GM12891 (cell line): ENCODE results near the gene SYCP3.
"Not testable (repeated sequence)": the region's sequence is repeated elsewhere in the genome, so short reads cannot be mapped to it uniquely, and the experiment has no call there.

ENCODE experiments used
- DNase-seq: peaks from one replicate; pipeline ENCODE4 v3.0.0; 2011; ENCODE audit warnings: low spot score; ENCODE audit not compliant: insufficient read length
- FAIRE-seq: peaks from 2 replicates; lab custom pipeline; 2011; peaks lifted over from hg19 to GRCh38; lab: Jason Lieb, UNC
- PAX5 ChIP-seq: IDR thresholded peaks from 2 replicates; pipeline ENCODE4 v1.6.1; 2011; ENCODE audit warnings: low read length, moderate library complexity, mild to moderate bottlenecking; ENCODE audit not compliant: insufficient read depth, severe bottlenecking
- POLR2A ChIP-seq: IDR thresholded peaks from 2 replicates; pipeline ENCODE4 v1.6.1; 2011; ENCODE audit warnings: low read depth, low read length, control low read depth
- POLR2AphosphoS5 ChIP-seq: IDR thresholded peaks from 2 replicates; pipeline ENCODE4 v1.6.1; 2011; ENCODE audit warnings: low read depth, low read length, control low read depth
- POU2F2 ChIP-seq: IDR thresholded peaks from 2 replicates; pipeline ENCODE4 v1.6.1; 2011; ENCODE audit warnings: low read depth, mild to moderate bottlenecking, control low read depth, low read length, moderate library complexity
- SPI1 ChIP-seq: IDR thresholded peaks from 2 replicates; pipeline ENCODE4 v1.6.1; 2011; ENCODE audit warnings: low read depth, low read length, control low read depth
- TAF1 ChIP-seq: IDR thresholded peaks from 2 replicates; pipeline ENCODE4 v1.6.1; 2011; ENCODE audit warnings: low read depth, low read length, control low read depth

The SYCP3 gene

DNA sequence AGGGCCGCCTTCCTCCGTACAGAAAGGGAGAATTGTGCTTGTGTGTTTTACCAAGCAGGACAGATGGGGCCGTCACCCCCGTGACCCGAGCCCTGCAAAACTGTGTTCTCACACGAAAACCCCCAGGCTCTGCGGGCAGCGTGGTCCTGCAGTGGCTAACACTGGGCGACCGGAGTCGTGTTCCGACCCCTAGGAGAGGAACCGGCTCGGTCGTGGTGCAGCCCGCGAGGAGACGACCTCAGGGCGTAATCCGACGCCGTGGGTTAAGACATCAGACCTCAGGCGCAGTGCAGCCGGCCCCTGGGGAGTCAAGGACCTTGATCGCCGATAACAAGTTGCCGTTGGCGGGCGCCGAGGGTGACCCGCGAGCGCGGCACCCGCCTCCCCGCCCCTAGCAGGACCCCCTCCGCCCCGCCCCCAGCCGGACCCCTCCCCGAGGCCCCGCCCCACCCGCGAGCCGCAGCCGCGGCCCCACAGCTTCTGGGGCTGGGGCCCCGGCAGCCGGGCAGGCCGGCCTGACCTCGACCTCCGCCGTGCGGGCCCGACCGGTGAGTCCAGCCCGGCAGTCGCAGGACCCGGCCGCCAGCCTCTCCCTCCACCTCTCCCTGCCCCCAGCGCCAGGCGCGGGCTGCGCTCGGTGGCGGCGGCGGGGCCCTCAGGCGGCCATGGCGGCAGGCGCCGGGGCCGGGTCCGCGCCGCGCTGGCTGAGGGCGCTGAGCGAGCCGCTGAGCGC lies 41.9 kb downstream of the SYCP3 start, which contains the start of gene CHPT1:
Gene CHPT1 (plus strand): TSS at position 444 of the 733 bp plus-strand sequence. CDS start 222 bp downstream, at position 666.
- TF ChIP-seq TAF1 (no peak), POLR2AphosphoS5 (no peak), SPI1 (no peak), POLR2A (no peak), PAX5 (no peak), POU2F2 (no peak)
- FAIRE-seq, result peak; percentile 47
- peak; percentile 64 for DNase-seq

DNA sequence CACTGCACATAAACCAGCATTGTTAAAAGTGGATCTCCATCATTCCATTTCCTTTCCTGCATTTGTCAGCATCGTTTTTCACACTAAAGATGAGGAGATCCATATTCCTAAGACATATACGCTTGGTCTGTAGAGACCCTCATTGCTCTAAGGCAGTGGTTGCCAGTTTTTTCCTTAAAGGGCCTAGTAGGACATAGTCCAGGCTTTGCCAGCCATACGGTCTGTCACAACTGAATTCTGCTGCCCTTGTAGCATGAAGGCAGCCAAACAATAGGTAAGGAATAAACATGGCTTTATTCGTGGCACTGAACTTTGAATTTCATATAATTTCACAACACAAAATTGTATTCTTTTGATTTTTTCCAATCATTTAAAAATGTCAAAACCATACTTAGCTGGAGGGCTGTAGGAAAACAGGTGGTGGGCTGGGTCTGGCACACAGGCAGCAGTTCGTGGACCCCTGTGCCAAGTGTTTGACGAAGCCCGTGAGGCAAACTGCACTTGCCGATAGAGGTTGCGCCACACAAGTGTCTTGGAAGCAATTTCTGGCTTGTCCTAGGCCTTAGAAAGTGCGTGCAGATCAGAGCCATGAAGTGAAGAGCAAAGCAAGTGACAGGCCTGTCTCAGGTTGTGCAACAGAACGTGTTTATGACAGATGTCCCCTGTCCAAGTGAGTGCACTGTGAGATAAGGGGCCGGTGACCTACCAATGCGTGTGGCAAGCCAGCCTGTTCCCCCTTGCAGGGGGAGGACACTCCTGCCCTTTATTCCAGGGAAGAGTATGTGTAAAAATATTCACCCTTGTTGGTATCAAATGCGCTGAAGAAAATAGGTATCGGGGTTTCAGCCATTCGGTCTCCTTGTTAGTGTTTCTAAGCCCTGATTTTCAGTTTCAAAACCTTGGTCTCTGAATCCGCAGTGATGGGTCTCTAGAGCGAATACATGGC lies 42.7 kb downstream of the SYCP3 start:
- TF ChIP-seq POLR2AphosphoS5, result no peak
- DNase-seq, result peak; percentile 25
- peak; percentile 64 for FAIRE-seq

DNA sequence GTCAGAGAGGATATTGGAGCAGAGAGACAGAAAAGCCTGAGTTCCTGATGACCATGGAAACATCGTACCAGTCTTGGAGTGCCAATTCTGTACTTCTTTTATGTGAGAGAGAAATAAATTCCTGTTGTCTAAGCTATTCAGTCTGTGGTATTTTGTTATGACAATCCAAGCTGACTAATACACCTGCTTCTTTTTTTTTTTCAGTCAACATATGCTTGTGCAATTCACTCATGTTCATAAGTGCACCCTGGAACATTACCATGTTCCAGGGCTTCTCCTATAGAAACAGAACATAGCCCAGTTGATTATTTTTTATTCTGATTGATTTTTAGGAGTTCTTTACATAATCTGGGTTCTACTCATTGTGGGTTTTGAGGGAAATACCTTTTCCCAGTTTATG lies 43.6 kb downstream of the SYCP3 start:
- FAIRE-seq (no peak), DNase-seq (no peak)
- TF ChIP-seq POLR2AphosphoS5 (no peak), POLR2A (no peak), POU2F2 (no peak), TAF1 (no peak), SPI1 (no peak), PAX5 (no peak)

- FAIRE-seq (no peak), DNase-seq (no peak)
- TF ChIP-seq POU2F2 (no peak), TAF1 (no peak), POLR2AphosphoS5 (no peak)
Measured at GRCh38 chr12:101694986-101695385, 44.3 kb downstream of the SYCP3 start.

- FAIRE-seq (no peak), DNase-seq (no peak)
- TF ChIP-seq POLR2A, result no peak
- TF ChIP-seq POLR2AphosphoS5, result no peak
- no peak for TF ChIP-seq SPI1
- TF ChIP-seq POU2F2, result no peak
- TF ChIP-seq PAX5, result no peak
- TF ChIP-seq TAF1, result no peak
Measured at GRCh38 chr12:101694297-101694848, 44.9 kb downstream of the SYCP3 start.

DNA sequence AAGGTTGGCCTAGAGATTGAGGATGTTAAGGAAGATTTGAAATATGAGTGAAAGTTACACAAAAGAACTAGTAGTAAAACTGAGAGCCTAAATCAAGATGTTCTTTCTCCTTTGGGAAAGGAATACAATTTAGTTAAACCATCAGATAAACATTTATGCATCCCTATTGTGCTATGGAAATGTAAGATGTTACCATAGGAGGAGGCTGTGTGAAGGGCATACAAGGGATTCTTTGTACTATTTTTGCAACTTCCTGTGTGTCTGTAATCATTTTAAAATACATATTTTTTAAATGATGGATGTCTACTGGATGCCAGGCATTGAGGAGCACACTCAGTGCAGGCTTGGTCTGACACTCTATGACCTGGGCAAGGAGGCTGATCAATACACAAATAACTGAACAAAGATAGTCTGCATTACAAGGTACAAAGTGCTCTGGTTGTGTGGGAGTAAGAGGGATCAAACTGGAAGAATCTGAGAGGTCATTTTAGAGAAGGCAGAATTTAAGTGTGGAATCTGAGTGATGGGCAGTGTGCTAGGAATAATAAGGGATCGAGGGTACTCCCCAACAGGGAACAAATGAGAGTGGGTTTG lies 47.7 kb downstream of the SYCP3 start:
- FAIRE-seq (no peak), DNase-seq (no peak)
- TF ChIP-seq POLR2AphosphoS5 (no peak), PAX5 (no peak), POU2F2 (no peak), SPI1 (no peak), POLR2A (no peak), TAF1 (no peak)

GRCh38 chr12:101690544-101691098 lies 48.6 kb downstream of the SYCP3 start:
- DNase-seq, result no peak
- no peak for FAIRE-seq
- TF ChIP-seq POLR2A (no peak), POU2F2 (no peak), POLR2AphosphoS5 (no peak), TAF1 (no peak), SPI1 (no peak), PAX5 (no peak)

DNA sequence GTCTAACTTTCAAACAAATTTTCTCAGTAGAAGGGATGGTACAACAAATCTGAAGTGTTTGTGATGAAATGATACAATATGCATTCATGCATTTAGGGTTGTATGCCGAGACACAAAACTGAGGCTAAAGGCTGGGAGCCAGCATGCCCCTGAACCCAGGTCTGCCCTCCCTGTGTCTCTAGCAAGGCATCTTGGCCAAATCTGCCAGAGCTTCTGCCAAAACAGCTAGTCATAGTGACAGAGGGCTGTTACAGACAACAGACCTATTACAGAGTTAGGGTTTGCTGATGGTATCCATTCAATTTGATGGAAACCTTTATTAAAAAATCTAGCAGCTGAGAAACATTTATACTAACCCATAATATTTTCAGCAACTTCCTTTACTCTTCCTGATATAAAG lies 53.1 kb downstream of the SYCP3 start:
- DNase-seq (no peak), FAIRE-seq (no peak)
- no peak for TF ChIP-seq SPI1
- TF ChIP-seq PAX5, result no peak
- TF ChIP-seq TAF1, result no peak
- no peak for TF ChIP-seq POU2F2
- TF ChIP-seq POLR2A, result no peak
- no peak for TF ChIP-seq POLR2AphosphoS5

- DNase-seq, result no peak
- no peak for TF ChIP-seq TAF1
- TF ChIP-seq POLR2A, result no peak
- no peak for TF ChIP-seq POU2F2
- no peak for FAIRE-seq
Measured at GRCh38 chr12:101685092-101685491, 54.2 kb downstream of the SYCP3 start.

- FAIRE-seq, DNase-seq: not testable (repeated sequence)
Measured at GRCh38 chr12:101681627-101682026, 57.6 kb downstream of the SYCP3 start.

DNA sequence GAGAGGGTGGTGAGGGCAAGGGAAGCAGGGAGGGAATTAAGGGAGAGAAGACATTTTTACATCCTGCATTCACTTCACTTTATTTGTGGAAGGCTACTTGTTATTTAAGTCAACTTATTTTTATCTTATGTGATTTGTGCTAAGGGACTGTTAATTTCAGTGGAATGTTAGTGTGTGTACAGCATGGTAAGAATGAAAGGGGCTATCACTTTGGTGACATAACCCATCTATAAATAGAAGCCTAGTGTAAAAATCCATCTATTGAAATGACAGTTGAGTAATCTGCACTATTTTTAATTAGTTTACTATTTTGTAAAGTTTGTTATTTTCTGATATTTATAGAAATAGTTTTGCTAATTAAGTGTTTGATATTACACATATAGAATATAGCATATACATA lies 58.6 kb downstream of the SYCP3 start:
- FAIRE-seq, result no peak
- TF ChIP-seq POLR2AphosphoS5 (no peak), POLR2A (no peak), POU2F2 (no peak), SPI1 (no peak), PAX5 (no peak), TAF1 (no peak)
- no peak for DNase-seq
